Stimulated activated CD4-positive, alpha-beta T cell treated with anti-CD3 and anti-CD28 coated beads, TNF-alpha, amount 100 ng/mL, for 48 hours (primary cell): ENCODE results near the gene AKT1S1.

Source experiments
- DNase-seq, 3 donors: peaks; one replicate each; pipeline ENCODE4 v3.0.0-alpha.2; 2020; ENCODE audit warnings: low read depth in 3 of 3

AKT1S1 gene

GRCh38 chr19:49869009-49869483, 8.1 kb downstream of the AKT1S1 start:
- no peak for DNase-seq

- DNase-seq: peak; percentile 61 to 90 (median 85)
Measured at GRCh38 chr19:49866933-49867782, 10.0 kb downstream of the AKT1S1 start, which contains the start of gene PNKP. Gene PNKP (minus strand): TSS chr19:49867576. CDS start chr19:49867204, 372 bp downstream.

GRCh38 chr19:49864890-49865289, 12.3 kb downstream of the AKT1S1 start:
- no peak for DNase-seq

GRCh38 chr19:49863935-49864320, 13.2 kb downstream of the AKT1S1 start:
- DNase-seq: no peak

DNA sequence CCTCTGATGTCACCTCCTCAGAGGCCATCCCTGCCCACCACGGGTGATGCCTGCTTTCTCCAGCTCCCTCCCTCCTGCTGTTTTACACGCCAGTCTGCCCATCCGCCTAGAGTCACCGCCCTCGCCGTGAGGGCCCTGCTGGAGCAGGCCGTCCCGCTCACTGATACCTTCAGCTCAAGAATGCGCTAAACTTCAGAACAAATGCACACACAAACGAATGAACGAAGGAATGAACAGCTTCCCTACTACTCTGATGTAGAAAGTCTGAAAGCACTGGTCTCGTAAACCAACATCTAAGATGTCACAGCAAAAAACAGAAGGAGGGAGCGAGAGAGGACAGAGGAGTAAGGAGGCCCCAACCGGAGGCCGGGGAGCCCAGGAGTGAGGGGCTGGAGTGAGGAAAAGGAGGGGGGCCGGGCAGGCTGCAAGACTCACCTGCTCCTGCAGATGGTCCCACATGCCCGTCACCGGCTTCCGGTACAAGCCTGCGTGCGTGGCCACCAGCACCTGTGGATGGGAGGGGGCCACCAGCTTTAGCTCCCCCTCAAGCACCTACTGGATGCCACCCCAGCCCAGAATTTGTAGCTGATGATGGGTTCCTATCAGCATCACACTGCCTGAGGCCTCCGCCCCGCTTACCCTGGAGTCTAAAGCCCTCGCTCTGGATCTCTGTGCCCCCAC, 13.8 kb downstream of the AKT1S1 start:
- no peak for DNase-seq

DNA sequence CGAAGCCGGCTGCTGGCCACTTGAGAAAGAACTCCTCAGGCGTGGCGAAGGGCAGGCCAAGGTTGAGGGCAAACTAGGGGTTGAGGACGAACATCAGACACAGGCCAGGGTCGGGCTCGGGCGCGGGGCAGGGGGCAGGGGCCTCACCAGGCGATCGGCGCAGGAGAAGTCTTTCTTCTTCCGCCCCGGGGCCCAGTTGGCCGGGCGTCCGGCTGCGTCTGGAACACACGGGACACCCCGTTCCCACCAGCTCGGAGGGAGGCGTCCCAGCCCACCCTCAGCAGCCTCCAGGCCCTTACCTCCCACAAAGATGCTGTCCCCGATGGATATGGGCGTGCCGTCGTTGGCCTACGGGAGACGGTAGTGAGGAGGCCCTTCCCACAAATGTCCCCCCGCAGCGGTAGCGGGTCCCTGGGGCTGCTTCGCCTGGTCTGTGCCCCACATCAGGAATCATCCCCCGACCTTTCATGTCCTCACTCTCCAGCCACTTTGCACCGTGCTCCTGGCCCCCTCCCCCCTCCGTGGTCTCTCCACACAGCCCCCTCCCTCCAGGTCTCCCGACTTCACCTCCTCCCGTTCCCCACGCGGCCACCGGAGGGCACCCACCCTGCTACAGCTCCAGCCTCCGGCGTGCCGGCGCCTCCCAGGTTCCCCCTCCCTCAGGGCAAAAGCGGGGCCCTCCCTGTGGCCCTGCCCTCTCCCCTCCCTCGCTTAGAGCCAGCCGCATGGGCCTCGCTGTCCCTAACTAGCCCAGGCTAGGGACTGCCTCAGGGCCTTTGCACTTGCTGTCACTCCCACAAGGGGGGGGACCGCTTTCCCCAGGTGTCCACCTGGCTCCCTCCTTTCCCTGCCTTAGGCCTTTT, 14.5 kb downstream of the AKT1S1 start:
- DNase-seq: no peak

DNA sequence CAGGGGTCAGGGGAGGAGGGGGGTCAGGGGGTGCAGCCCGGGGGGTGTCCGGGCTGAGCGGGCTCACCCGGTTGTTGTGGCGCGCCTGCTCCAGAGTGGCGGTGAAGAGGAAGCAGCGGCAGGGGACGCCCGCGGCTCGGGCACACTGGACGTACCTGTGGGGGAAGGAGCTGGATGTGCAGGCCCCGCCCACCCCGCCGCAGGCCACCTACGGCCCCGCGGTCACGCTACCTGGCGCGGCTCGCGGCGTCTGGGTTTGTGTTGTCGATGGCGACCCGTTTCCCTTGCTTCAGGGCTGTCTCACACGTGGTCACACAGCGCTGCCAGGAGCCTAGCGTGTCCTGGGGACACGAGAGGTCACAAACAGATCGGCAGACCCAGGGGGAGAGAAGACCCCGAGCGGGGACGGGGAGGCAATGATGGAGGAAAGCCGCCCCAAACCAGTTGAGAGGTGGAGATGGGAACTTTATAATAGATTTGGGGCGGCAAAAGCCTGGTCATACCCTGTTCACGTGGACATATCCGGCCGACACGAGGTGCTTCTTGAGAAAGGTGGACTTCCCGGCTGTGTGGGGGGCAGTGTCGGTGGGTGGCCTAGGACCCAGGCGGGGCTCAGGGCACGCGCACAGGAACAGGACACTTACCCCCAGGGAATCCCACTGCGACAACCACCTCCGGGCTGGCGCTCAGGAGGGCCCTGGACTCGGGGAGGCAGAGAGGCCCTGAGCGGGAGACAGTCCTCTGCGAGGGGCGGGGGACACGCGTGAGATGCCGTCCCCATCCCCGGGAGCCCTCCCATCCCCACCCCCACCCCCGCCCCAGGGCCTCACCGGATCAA, 15.4 kb downstream of the AKT1S1 start:
- no peak for DNase-seq

GRCh38 chr19:49861107-49861506, 16.0 kb downstream of the AKT1S1 start:
- no peak for DNase-seq

DNA sequence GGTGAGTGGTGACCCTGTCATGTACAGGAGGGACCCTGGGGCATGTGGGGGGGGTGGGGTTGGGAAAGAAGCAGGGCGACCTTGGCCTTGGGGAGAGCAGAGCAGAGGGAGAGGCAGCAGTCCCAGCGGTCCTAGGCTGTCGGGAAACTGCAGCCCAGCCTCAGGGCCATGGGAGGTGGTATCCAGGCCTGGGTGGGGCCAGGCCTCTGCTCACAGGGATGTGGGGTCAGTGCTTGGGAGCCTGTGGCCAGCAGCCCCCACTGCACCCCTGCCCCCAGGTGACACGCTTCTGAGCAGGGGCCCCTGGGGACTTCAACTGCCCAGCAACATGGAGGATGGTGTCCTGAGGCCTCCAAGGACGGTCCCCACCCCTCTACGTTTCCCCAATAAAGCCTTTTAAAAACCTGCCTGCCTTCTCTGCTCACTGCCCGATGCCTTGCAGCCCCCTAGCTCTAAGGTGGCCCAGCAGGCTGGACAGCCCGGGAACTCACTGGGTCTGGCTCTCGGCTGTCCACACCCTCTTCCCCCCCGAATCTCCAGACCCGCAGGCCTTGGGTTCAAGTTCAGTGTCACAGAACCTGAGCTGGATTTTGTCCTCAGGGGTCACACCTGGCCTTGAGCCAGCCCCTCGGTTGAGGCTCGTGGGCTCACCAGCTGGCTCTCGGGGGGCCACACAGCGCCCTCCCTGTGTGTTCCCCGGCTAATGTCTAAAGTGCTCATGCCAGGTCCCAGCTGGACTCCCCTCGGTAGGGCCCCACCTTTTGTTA, 16.6 kb downstream of the AKT1S1 start:
- no peak for DNase-seq

DNA sequence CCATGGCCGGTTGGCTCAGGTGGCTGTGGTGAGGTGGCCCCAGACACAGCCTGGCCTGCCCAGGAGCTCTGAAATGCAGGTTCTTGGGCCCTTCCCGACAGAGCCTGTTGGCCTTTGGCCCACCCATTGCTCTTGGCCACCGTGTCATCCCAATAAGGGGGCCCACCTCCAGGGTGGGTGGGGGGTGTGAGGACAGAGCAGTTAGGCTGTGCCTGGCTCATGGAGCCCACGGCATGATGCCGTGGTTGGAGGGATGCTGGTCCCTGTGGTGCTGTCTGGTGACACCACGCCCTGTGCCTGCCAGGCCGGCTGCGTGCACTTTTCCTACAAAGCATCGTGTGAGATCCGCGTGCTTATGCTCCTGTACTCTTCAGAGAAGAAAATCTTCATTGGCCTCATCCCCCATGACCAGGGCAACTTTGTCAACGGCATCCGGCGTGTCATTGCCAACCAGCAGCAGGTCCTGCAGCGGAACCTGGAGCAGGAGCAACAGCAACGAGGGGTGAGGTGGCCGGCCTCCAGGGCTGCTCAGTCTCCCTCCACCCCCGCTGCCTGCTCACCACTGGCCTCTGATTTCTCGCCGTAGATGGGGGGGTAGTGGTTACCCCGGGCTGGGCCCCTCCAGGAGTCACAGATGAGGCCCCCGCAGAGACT, 17.3 kb downstream of the AKT1S1 start:
- no peak for DNase-seq

- no peak for DNase-seq
Measured at GRCh38 chr19:49858088-49858985, 18.8 kb downstream of the AKT1S1 start.

GRCh38 chr19:49857838-49858087, 19.4 kb downstream of the AKT1S1 start:
- DNase-seq: no peak

- no peak for DNase-seq
Measured at GRCh38 chr19:49857061-49857837, 19.9 kb downstream of the AKT1S1 start.

DNA sequence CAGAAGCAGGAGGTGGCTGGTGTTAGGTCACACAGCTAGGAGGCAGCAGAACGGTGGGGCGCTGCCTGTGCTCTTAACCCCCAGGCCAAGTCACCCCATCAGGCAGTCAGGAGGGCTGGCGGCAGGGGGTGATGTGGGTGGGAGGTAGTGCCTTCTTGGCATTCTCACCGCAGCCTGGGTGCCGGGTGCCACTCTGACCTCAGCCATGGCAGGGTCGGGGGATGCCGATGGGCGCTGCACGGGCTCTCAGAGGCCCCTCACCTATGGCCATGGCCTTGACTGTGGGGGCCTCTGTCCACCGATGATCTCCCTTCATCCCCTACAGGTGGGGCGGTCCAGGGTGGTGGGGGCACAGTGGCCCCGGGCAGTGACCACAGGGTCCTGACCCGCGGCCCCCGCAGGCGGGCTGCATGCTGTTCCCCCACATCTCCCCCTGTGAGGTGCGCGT, 20.6 kb downstream of the AKT1S1 start:
- DNase-seq: no peak

DNA sequence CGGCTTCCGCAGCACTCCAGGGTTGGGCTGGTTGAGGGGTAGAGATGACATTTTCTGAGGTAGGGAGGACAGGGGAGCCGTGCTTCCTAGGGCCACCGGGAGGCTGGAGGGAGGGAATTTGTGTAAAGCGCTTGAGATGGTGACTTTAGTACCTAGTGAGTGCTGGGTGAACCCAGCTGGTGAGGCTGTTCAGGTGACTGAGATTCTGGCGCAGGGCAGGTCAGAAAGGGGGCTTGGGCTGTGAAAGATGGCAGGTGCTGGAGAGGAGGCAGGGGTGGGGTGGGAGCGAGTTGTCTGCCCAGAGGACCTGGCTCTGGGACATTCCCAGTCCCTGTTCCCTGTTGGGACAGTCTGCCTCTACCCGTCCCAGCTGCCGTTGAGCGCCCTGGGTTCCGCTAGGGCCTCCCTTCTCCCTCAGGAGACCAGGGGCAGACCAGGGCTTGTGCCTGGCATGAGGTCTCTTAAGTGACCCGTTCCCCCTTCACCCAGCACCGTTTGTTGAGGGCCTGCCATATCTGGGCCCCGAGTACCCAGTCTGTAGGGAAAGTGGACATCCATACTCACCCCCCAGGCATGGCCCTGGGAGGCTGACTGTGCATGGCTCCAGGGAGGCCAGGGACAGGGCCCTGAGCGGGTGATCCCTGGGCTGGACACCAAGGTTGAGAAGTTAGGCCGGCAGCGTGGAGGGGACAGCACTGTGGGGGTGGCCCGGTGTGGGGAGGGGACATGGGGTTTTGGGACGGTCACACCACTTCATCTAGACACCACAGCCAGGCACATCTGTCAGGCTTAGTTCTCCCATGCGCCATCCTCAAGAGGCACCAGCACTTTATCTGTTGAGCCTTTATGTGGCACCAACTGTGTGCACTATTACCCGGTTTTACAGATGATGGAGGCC, 21.2 kb downstream of the AKT1S1 start:
- no peak for DNase-seq

- DNase-seq: no peak
Measured at GRCh38 chr19:49855277-49855675, 21.9 kb downstream of the AKT1S1 start.
